Heart right ventricle (tissue), 16 donors: Measurements from ENCODE around the gene ASB13. TPM values are rescaled to one million over a fixed set of nuclear protein-coding genes. Genes with fewer than 3 reads are reported as not detected.

Experiments used
- ATAC-seq, 8 donors: fragments of 200-7000 bp; cut with Tn5 transposase; one replicate each; pipeline ENCODE4 v1.9.1; 2020; ENCODE audit warnings: mild to moderate bottlenecking in 8 of 8, moderate library complexity in 8 of 8, moderate number of reproducible peaks in 1 of 8
- DNase-seq, 2 donors: peaks; one replicate each; pipeline ENCODE4 v3.0.0-alpha.2; 2020
- H3K27ac ChIP-seq, 10 donors: fragments of 200-600 bp; sonication (generic) in 2 of 10; one replicate each; pipeline versions ENCODE4 v1.5.0 to v1.8.0; 2020 to 2022; ENCODE audit warnings: mild to moderate bottlenecking in 3 of 10
- H3K27me3 ChIP-seq, 7 donors: fragments of 200-600 bp; one replicate each; pipeline ENCODE4 v1.8.0; 2021 to 2022; ENCODE audit warnings: mild to moderate bottlenecking in 2 of 7
- H3K36me3 ChIP-seq, 9 donors: fragments of 200-600 bp; sonication (generic) in 1 of 9; one replicate each; pipeline versions ENCODE4 v1.5.0 to v1.8.0; 2020 to 2022; ENCODE audit warnings: mild to moderate bottlenecking in 2 of 9
- H3K4me1 ChIP-seq, 9 donors: fragments of 200-600 bp; sonication (generic) in 1 of 9; one replicate each; pipeline versions ENCODE4 v1.5.0 to v1.8.0; 2020 to 2022; ENCODE audit warnings: mild to moderate bottlenecking in 4 of 9
- H3K4me3 ChIP-seq, 10 donors: fragments of 200-600 bp; sonication (generic) in 2 of 10; one replicate each; pipeline versions ENCODE4 v1.5.0 to v1.8.0; 2020 to 2022; ENCODE audit warnings: mild to moderate bottlenecking in 7 of 10, moderate library complexity in 2 of 10
- H3K9me3 ChIP-seq, 11 donors: fragments of 200-600 bp in 10 of 11; sonication (generic) in 2 of 11; one replicate each; pipeline versions ENCODE4 v1.5.0 to v1.8.0; 2013 to 2022; ENCODE audit warnings: mild to moderate bottlenecking in 2 of 11, control low read depth in 1 of 11, moderate library complexity in 1 of 11
- WGBS, 2 donors: extraction: QIAGEN DNeasy Blood & Tissue Kit; methylation state at CpG; one replicate each; pipeline ENCODE4 v1.1.7; 2013; ENCODE audit warnings: inconsistent platforms in 1 of 2; 5-methylcytosine and 5-hydroxymethylcytosine counted together
- intact Hi-C, 10 donors: fragments of 100-400 bp; cut with DNase I; formaldehyde crosslinking; loops; one replicate each; pipeline versions ENCODE4 v1.11.1 to v1.14.2; 2022
- polyA plus RNA-seq, 2 donors: library from polyadenylated mRNA; stranded (reverse); fragments of 200-250 nt; gene quantifications; one replicate each; pipeline ENCODE4 v1.2.3, GENCODE V29; 2013
- total RNA-seq, 10 donors: library from RNA; stranded (reverse); fragmentation: NEBNext Ultra II Directional in 3 of 10; extraction: Animal tissue kit (Norgen Biotek cat#: 25700) in 3 of 10; gene quantifications; one replicate each; pipeline versions ENCODE4 v1.2.1 to v1.2.4, GENCODE V29; 2021 to 2023
- TF ChIP-seq, protein P1 (sequence below), 9 donors: fragments of 200-600 bp; sonication (generic) in 2 of 9; IDR thresholded peaks; one replicate each; pipeline versions ENCODE4 v1.5.0 to v1.8.0; 2021 to 2022; ENCODE audit warnings: antibody characterized with exemption in 9 of 9, mild to moderate bottlenecking in 5 of 9, moderate library complexity in 1 of 9
- donor health status: Arrhythmogenic right ventricular cardiomyopathy.
- donor health status: ischemic (EF 13 %, LVEDD 7.1; RV severe dilation, severe dysfunction).
- donor health status: healthy with polysubstance abuse.
- donor health status: DM: no; HTN: yes; CAD: no.
- donor health status: DM: no; HTN: no; CAD: no.
- donor health status: ischemic (EF 25% LVEDD 6.9; RV normal size, moderate dysfunction).
- donor health status: ischemic (EF 25% LVEDD 5.7; RV mildly dilated, moderate dysfunction).
- donor health status: healthy.
- donor health status: DM: yes; HTN: yes; CAD: no.
- donor health status: Ischemic cardiomyopathy.
- donor health status: ischemic (EF 35%, LVEDD 5.7; RV mildly dilated, moderate dysfunction).
- donor health status: nonischemic (EF 11% LVEDD 7.7; RV severe dilation, severe dysfunction).
- donor health status: DM: yes; HTN: yes; CAD: no.
- donor health status: PGD.
- donor health status: ischemic (EF 29% LVEDD 5.4; RV normal size, mild dysfunction).
- donor health status: nonischemic (EF 23%, LVEDD 6.1; RV moderate dilation, normal function).

Gene ASB13
- total and polyA plus RNA-seq, 12 donors, result 8.4 to 18.0 (median 13.4) TPM

GRCh38 chr10:5659702-5660528, 6.5 kb downstream of the ASB13 start:
- H3K27ac ChIP-seq, result no peak overlapping the region
- DNase-seq, result no peak
- intact Hi-C loops, result no loop called here
- 71 to 72% methylated on average over 16 of the region's 16 CpGs for WGBS, 2 donors
- H3K36me3 ChIP-seq, result peaks cover 0 to 4% (median 0%) of the 10 kb centered on the region in 9 donors
- peak in 5 of 8 donors; percentile 25 to 75 (median 31) for ATAC-seq
- H3K9me3 ChIP-seq, result no peaks in the 10 kb centered on the region
- TF ChIP-seq, protein P1, sequence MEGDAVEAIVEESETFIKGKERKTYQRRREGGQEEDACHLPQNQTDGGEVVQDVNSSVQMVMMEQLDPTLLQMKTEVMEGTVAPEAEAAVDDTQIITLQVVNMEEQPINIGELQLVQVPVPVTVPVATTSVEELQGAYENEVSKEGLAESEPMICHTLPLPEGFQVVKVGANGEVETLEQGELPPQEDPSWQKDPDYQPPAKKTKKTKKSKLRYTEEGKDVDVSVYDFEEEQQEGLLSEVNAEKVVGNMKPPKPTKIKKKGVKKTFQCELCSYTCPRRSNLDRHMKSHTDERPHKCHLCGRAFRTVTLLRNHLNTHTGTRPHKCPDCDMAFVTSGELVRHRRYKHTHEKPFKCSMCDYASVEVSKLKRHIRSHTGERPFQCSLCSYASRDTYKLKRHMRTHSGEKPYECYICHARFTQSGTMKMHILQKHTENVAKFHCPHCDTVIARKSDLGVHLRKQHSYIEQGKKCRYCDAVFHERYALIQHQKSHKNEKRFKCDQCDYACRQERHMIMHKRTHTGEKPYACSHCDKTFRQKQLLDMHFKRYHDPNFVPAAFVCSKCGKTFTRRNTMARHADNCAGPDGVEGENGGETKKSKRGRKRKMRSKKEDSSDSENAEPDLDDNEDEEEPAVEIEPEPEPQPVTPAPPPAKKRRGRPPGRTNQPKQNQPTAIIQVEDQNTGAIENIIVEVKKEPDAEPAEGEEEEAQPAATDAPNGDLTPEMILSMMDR (IDR thresholded peaks at IDR 0.05), result no peak
- no peak overlapping the region for H3K4me3 ChIP-seq
- H3K4me1 ChIP-seq, result peaks cover 0 to 18% (median 3%) of the 10 kb centered on the region in 9 donors
- H3K27me3 ChIP-seq, result no peaks in the 10 kb centered on the region

DNA sequence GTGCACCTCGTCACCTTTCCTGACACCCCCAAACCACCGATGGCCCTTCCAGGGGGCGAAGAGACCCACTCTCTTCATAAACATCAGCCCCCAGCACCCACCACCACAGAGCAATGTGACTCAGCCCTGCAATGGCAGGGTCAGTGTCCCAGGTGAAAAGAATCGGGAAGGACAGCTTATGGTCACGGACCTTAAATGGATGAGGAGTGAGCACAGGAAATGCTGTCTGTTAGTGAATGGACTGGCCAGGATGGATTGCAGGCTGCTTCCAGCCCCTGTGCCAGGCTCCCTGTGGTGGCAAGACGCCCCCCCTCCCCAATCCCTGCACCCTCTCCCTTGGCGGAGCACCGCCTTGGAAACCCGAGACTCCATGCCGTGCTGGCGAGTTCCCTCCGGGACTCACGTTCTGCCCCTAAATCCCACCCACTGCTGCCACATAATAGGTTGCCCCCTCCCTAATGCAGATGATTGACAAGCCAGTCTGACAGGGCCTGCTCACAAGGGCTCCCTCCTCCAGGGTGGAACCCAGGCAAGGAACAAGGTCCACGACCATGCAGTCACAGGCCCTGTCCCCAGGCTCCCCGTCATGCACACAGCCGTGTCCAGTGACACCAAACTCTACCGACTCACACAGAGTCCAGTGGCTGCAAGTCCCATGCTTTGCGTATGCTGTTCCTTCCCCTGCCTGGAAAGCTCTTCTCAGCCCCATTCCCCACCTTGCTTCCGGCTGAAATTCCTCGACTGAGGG, 7.3 kb downstream of the ASB13 start:
- TF ChIP-seq, protein P1 (IDR thresholded peaks at IDR 0.05), result no peak
- 85 to 86% methylated on average over 20 of the region's 20 CpGs for WGBS, 2 donors
- Histone ChIP-seq H3K27me3 (no peaks in the 10 kb centered on the region), H3K4me1 (peaks cover 0 to 12% (median 0%) of the 10 kb centered on the region in 9 donors), H3K4me3 (no peak overlapping the region), H3K27ac (no peak overlapping the region), H3K36me3 (peaks cover 0 to 11% (median 0%) of the 10 kb centered on the region in 9 donors), H3K9me3 (no peaks in the 10 kb centered on the region)
- no peak for DNase-seq
- peak in 2 of 8 donors; percentile 7 to 19 for ATAC-seq
- intact Hi-C loops, result no loop called here

DNA sequence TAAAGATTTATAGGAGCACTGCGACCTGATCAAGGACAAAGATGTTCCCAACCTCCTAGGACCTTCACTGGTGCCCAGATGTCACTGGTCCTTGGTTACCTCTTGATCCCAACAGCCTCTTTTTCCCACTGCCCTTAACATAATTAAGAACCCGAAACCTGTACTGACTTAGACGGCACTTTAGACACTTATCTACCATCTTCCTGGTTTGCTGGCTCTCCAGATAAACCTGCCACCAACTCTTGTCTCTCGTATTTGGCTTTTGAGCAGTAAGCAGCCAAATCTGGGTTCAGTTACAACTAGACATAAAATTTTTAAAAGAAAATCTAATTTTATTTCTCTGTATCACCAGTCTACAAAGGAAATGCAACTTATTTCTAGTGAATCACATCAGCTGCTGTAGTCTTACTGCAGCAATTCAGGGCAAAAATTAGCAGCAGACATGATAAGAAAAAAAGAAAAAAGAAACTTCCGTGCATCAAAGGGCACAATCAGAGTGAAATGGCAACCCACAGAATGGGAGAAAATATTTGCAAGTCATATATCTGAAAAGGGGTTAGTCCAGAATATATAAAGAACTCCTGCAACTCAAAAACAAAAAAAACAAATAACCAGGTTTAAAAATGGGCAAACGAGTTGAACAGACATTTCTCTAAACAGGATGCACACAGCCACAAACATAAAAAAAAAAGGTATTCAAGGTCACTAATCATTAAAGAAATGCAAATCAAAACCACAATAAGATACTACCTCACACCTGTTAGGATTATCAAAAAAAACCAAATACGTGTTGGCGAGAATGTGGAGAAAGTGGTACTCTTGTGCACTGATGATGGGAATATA, 9.4 kb downstream of the ASB13 start:
- Histone ChIP-seq H3K4me1 (peaks cover 0 to 14% (median 0%) of the 10 kb centered on the region in 9 donors), H3K27me3 (no peaks in the 10 kb centered on the region), H3K4me3 (no peak overlapping the region), H3K36me3 (peaks cover 0 to 16% (median 0%) of the 10 kb centered on the region in 9 donors), H3K27ac (no peak overlapping the region), H3K9me3 (no peaks in the 10 kb centered on the region)
- no peak for ATAC-seq
- DNase-seq, result no peak
- intact Hi-C loops, result no loop called here
- TF ChIP-seq, protein P1 (IDR thresholded peaks at IDR 0.05), result no peak
- WGBS, 2 donors, result 85 to 88% methylated on average over 8 of the region's 8 CpGs

GRCh38 chr10:5655121-5655520, 11.3 kb downstream of the ASB13 start:
- peaks cover 0 to 12% (median 0%) of the 10 kb centered on the region in 9 donors for H3K4me1 ChIP-seq
- no peak overlapping the region for H3K4me3 ChIP-seq
- TF ChIP-seq, protein P1 (IDR thresholded peaks at IDR 0.05), result no peak
- intact Hi-C loops, result no loop called here
- H3K27me3 ChIP-seq, result no peaks in the 10 kb centered on the region
- H3K9me3 ChIP-seq, result no peaks in the 10 kb centered on the region
- no peak for DNase-seq
- peaks cover 0 to 26% (median 0%) of the 10 kb centered on the region in 9 donors for H3K36me3 ChIP-seq
- WGBS, 2 donors, result 75 to 76% methylated on average over 3 of the region's 3 CpGs
- no peak overlapping the region for H3K27ac ChIP-seq
- no peak for ATAC-seq
